NOMO-1 treated with dmso at 0.1 percent for 144 hours (cell line): ENCODE measurements around the gene FAM149A.

Experiments
- DNase-seq: peaks from one replicate; lab custom pipeline; 2025; ENCODE audit not compliant: unreplicated experiment; lab: John Stamatoyannopoulos, UW

Gene FAM149A

DNA sequence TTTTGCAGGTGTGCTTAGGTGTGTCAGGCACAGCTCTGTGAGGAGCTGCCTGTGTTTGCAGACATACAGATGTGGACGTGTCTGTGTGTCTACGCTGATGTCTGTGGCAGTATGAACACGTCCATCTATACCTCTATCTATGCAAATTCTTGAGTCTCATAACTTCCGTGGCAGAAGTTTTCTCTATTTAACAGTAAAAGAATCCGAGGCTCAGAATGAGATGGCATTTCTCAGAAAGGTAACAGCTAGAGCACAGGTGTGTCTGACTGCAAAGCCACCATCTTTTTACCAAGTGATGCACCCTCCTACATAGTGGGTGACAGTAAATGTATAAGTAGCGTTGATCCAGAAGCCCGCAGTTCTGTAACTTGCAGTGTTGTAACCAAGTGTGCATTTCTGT lies 47.0 kb downstream of the FAM149A start:
- no peak for DNase-seq

DNA sequence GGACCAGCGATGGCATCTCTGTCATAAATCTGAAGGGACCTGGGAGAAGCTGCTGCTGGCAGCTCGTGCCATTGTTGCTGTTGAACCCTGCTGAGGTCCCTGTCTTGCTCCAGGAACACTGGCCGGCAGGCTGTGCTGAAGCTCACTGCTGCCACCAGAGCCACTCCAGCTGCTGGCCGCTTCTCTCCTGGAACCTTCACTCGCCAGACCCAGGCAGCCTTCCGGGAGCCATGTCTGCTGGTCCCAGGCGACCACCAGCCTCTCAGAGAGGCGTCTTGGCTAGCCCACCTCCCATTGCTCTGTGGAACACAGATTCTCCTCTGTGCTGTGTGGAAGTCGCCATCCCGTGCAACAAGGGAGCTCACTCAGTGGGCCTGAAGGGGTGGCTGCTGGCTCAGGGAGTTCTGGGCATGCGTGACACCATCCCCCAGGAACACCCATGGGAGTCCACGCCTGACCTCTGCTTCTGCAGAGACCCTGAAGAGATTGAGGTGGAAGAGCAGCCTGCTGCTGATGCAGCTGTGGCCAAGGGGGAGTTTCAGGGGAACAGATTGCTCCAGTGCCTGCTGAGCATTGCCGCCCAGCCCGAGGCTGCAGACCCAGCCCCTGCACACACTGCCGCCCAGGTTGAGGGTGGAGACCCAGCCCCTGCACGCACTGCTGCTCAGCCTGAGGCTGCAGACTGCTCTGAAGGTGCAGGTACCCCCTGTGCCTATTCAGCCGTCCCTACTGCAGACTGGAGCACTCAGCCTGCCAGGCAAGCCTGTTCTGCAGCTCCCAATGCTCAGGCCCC lies 53.7 kb downstream of the FAM149A start:
- DNase-seq = no peak

DNA sequence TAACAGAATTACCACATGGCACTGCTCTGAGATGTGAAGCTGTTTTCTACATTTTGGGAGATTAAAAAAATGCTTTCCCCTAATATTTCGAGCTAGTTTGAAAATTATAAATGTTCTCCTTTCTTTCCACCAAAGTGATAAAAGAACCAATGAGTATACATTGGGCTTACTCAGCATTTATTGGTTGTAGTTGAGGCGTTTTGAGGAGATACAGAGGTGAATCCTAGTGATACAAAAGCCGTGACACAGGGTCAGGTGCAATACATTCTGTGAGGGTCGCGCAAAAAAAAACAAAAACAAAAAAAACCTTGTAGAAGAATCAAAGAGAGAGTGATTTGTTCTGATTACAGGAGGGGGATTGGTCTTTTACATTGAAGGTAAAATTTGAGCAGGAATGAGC lies 54.5 kb downstream of the FAM149A start:
- no peak for DNase-seq

DNA sequence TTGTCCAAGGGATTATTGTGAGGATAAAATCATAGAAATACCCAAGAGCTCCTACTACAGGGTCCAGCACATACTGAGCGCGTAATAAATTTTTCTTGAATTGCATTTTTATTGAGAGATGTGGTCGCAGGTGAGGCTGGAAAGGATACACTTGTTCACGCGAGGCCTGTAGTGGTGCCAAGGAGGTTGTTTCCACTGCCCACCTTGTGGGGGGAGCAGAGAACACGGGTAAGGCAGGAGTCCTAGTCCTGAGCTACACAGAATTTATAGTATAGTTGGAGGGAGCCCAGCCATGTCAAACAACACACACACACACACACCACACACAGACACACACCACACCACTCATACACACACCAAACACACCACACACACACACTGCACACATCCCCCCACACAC lies 55.1 kb downstream of the FAM149A start:
- no peak for DNase-seq

DNA sequence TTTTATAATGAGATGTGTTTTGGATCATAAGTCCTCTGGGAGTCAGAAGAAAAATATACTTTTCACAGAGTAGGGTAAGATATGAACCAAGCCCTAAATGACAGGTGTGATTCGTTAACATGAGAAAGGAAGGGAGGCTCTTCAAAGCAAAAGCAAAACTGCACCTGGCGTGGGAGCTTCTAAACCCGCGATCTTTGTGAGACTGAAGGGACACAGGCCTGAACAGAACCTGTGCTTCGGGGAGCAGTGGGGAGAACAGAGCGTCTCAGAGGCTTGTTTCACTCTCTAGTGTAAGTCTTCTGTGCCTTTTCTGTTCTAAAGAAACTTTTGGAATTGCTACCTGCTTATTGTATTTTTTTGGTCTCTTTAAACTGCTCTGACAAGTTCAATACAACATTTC lies 56.6 kb downstream of the FAM149A start:
- DNase-seq = no peak

DNA sequence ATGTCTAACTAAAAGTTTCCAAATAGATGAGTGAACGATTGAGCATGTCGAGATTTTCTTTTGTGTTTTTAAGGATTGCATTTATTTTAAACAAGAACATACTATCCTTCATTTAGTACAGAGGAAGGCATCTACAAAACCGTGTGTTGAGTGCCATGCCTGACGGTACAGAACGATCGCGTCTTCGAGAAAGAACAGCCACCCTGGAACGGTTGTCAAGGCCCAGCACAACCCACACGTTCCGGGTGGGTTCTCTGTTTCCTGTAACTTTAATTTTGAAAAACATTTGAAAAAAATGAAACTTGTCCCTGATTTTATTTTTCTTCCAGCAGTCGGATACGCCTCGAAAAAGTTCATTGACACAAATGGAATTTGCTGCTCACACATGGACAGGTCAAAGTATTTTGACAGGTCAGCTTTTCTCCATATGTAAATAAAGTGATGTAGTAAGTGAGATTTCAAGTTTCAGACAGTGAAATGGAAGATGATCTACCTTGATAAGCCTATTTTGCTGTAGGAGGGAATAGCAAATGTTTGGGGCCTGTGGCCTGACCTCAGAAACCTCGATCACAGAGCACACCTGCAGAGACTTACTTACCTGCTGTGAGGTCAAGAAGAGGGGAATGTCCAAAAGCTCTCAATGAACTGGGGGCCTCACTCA lies 62.5 kb downstream of the FAM149A start:
- DNase-seq = no peak

DNA sequence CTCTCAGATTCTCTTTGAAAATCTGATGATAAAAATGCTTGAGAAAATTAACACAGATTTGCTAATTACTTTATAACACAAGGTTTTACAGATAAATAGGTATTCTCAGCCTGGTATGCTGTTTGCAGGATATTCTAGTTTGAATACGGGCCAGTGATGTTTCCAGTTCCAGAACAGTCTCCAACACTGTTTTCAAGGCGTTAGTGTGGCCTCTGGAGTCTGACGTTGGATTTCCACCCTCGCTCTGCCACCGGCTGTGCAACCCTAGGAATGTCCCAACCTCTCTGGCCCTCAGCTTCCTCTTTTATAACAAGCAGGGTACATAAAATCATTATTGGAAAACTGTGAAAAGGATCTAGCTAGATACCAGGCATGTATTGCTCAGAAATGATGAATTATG lies 63.1 kb downstream of the FAM149A start:
- DNase-seq = no peak

DNA sequence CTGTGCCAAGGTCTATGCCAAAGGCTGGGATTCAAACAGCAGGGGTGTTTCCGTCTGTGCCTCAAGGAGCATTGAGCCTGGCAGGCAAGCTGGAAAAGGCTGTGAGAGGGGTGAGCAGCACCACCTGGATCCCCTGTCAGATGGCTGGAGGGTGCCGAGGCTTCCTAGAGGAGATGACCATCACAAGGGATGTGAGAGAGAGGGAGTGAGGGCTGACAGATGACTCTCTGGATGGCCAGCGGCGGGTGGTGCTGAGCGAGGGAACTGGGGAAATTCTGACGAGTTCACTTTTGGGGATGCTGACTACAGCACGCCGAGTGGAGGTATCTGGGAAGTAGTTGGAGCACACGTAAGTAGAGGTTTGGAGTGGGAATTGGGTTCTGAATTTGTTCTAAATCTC lies 64.2 kb downstream of the FAM149A start:
- DNase-seq = no peak

DNA sequence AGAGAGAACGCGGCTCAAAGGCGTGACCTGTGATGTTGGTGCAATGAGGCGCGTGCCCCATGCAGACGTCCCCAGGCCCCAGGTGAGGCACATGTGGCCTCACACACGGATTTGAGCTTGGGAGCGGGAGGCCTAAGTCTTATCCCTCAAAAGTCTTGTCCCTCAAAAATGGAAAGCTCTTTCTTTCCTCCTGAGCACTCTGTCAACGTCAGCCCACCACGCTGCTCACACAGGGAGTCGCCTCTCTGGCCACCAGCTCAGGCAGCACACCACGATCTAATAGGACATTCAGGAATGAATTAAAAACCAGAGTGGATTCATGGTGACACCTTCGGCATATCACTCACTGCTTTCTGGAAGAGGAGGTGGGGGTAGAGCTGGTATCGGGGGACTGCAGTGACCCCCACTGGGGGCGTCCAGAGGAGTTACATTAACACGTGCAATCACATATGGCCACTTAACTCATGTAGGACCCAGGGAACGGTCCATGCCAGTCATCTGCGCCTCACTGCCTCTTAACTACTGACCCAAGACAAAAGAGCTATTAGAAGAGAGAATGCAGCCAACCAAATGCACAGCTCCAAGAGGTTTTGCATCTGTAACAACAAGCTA lies 64.9 kb downstream of the FAM149A start:
- no peak for DNase-seq

DNA sequence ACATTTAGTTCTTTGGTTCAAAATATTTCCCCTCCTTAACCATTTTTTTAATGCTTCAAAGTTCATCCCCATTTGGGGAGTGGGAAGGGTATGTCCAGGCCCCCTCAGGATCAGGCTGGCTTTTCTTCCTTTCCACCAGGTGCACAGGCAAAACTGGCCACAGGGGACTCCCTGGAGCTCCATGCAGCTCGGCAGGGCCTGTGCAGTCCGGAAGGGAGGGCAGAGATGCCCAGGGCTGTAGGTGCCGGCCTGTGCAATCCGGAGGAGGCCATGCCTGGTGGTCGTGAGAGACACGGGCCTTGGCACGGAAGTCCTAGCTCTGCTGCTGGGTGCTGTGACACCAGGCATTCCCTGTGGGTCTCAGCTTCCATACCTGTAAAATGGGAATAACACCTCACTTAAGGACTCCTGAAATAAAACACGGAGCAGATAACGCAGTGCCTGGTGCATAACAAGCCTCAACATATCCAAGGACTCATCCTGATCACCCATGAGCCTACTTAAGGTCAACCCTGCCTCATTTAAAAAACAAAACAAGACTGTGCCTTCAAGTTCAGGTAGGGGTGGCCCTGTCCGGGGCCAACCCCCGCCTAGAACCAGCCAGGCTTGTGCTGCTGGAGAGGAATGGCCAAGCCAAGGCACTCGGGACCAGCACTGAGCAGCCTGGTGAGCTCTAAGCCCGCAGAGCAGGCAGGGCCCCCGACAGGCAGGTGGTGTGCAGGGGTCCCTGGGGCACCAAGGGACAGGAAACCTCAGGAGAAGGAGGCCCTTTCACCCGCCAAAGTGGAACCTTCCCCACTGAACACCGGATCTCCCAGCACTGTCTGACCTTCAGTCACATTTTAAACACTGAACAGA lies 65.7 kb downstream of the FAM149A start:
- no peak for DNase-seq

DNA sequence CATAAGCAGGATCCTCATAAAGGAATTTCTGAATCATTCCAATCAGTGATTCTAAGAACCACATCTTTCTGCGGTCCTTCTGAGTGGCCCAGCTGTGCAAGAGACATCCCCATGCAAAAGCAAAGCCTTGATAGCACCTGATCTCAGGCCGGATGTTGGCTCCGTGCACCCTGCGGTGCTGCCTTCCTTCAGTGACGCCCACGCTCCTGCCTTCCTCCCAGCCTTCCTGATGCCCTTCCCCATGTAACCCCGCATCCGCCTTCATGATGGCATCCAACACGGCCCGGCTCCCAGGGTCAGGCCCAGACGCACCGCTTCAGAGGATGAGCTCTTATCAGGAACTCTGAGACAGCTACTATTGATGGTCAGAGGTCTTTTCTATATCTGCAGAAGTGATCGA lies 66.5 kb downstream of the FAM149A start:
- no peak for DNase-seq

DNA sequence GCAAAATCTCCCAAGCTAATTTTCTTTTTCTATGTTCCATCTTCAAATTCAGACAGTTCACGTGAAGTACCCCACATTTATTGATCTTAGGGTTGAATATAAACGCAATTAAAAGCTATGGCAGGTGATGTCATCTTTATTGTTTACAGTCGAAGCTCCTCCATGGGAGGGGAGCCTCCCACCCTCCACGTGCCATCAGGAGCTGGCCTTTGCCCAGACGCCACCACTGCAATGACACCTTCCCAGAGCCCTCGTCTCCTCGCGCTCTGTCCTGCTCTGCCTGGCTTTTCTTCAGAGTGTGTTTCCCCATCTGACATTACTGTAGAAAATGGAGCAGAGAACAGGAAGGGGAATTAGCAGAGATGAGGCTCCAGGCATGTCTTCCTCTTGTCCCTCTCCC lies 68.0 kb downstream of the FAM149A start:
- no peak for DNase-seq

DNA sequence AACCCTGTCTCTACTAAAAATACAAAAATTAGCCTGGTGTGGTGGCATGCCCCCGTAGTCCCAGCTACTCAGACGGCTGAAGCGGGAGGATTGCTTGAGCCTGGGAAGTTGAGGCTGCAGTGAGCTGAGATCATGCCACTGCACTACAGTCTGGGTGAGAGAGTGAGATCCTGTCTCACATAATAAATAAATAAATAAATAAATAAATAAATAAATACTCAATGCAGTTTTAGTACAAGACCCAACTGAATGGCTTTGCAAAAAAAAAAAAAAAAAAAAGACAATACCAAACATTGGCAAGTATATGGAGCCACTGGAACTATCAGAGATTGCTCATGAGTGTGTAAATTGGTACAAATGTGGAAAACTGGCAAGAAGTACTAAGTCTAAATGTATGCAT lies 83.6 kb downstream of the FAM149A start:
- DNase-seq = no peak

DNA sequence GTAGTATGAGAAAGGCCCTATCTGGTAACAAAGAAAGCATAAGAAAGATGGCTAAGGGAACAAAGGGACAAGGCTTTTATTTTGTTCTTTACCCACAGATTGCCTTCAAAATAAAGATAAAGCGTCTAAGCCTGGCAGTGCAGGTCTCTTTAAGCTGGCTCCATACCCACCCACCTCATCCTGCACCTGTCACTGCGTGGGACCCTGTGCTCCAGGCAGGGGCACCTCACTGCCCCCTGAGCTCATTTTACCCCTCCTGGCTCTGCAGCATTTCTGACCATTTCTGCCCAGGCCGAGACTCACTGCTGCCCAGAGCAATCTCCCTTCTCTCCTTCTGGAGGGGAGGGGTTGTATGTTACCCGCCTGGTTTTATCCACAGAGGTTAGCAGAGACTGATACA lies 85.2 kb downstream of the FAM149A start:
- no peak for DNase-seq

DNA sequence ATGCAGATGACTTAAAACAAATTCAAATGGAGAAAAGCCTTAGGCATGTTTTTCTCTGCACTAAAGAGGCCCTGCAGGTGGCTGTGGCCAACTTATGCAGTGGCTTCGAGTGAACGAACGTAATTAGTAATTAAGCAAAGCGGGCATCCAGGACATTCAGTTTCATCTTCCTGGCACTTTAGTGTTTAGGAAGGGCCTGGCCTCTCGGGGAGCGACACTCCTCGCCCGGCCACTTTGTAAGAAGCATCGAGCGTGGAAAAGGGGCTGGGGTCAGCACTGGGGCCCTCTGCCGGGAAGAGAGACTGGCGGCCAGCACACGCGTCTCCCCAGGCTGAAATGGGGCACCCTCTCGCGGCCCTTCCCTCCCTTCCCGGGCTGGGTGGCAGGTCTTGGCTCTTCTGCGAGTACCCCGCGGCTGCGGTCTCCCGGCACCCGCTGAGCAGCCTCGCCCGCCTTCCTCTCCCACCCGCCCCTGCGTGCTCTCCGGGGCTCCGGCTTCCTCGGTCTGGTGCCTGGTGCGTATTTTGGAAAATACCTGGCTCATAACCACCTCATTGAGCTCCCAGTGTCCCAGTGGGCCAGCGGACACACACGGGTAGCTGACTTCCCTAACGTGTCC lies 86.2 kb downstream of the FAM149A start:
- DNase-seq = no peak

DNA sequence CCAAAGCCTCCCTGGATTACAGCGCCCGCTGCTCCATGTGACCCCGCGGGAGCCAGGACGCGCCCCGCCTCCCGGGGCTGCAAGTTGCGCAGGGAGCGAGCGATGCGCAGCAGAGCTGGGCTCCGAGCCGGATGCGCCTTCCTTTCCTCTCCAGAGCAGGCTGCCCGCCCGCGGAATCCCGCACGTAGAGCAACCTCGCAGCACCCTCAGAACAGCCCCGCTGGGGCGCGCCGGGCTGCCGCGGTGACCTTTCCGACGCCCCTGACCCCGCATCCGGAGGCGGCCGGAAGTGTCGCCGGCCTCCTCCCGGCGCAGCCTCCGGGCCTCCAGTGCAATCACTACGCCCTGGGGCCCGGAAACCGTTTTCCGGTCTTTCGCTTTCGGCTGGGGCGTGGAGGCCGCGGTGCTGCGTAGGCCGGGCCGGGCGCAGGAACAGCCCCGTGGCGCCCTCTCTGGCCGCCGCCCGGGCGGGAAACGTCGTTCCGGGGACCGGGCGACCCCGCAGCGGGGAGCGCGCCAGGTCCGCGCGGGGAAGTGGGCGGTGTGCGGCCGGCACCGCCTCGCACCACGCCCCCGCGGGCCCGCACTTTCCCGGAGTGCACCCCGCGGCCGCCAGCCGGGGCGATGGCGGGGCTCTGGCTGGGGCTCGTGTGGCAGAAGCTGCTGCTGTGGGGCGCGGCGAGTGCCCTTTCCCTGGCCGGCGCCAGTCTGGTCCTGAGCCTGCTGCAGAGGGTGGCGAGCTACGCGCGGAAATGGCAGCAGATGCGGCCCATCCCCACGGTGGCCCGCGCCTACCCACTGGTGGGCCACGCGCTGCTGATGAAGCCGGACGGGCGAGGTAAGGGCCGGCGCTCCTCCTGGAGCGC lies 86.9 kb downstream of the FAM149A start, which contains the start of gene CYP4V2:
Gene CYP4V2, plus strand, starts transcription at position 368 of the 866 bp plus-strand sequence. Its CDS starts 257 bp downstream, at position 625.
- peak; percentile 73 for DNase-seq

DNA sequence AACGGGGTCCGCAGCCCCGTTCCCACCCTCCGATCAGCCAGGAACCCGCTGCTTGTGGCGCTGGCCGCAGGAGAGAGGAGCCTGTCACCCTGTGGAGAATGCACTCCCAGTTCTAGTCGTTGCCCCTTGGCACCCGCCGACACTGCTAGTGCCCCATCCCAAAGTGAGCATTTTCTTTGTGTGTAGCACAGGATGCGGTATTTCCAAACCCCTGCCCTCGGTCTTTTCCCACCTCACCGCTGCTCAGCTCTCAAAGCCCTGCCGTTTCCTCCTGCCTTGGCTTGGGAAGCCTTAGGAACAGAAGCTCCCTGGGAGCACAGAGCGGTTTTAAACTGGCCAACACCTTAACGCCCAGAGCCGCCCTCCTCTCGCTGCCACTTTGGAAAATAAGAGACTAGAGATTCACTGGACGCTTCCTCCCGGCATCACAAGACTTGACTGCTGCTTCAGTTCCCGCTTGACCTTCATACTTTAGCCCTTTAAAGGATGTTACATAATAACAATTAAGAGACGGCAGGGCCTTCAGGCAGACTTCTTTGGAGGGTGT lies 87.6 kb downstream of the FAM149A start:
- DNase-seq = peak; percentile 31

DNA sequence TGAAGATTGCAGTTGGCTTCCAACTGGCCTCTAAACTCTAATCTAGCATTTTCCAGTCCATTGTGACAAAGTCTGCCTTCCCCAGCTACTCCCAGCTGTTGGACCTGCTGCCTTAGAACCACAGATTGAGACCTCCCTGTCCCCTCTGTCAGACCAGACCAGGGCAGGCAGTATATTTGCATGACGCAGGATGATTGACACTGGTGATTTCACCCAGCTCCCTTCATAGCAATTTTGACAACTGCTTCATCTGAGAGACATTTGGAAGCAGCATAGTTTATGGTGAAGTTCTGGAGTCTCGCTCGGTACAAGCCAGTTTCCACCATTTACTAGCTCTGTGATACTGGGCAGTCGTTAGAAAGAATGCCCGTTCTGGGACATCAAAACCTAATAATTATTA lies 89.3 kb downstream of the FAM149A start:
- DNase-seq = no peak

DNA sequence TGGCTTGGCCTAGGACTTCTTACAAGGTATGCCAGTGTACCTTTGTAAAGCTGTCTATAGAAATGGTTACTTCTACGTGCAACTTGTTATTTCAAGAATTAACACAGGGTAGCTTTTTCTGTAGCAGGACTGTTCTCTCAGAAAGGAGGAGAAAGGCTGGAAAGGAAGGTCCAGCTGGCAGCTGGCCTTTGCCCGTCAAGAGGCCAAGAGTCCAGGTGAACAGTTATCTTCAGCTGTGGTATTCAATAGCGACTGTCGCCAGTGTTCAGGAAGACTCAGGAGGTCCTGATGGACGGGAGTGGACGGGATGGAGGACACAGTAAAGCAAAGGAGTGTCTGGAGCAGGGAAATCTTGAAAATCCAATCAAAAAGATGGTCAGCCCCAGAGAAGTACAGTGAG lies 91.6 kb downstream of the FAM149A start:
- no peak for DNase-seq

DNA sequence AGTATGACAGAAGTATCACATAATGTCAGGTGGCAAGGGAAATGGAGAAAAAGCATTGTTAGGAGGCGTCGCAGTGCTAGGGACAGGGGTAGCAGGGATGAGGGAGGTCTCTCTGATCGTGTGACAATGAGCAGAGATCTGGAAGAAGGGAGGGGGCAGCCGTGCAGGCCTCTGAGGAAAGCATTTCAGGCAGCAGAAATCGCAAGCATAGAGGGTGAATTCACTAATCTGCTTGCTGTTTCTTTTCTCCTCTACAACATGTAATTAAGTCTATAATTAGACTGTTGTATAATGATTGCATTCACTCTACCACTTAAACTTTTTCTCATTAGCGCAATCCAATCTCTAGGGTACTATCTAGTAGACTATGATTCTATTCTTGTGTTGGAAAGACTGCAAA lies 96.0 kb downstream of the FAM149A start:
- DNase-seq = no peak
